GM23338 (cell line): ENCODE results near the gene CHN2.

Experiments used
- CTCF ChIP-seq, 2 experiments: fragments of 200-600 bp in 1 of 2; sonication (generic) in 1 of 2; conservative IDR thresholded peaks; 2 replicates each; pipeline versions ENCODE4 v1.5.1 to v1.6.1; 2016 to 2017; ENCODE audit warnings: antibody characterized with exemption in 2 of 2, low read depth in 2 of 2, mild to moderate bottlenecking in 2 of 2, moderate library complexity in 1 of 2
- ETS1 ChIP-seq: IDR thresholded peaks from 2 replicates; pipeline ENCODE4 v1.6.1; 2016; ENCODE audit warnings: antibody characterized with exemption
- POLR2AphosphoS5 ChIP-seq: IDR thresholded peaks from 2 replicates; pipeline ENCODE4 v1.6.1; 2016; ENCODE audit warnings: antibody characterized with exemption, low read depth
- REST ChIP-seq: IDR thresholded peaks from one replicate; pipeline ENCODE4 v1.6.1; 2018; ENCODE audit warnings: antibody characterized with exemption; ENCODE audit not compliant: unreplicated experiment

- TF ChIP-seq CTCF (conservative IDR thresholded peaks at IDR 0.05; ENCODE audit: low read depth in 2 of 2) (no peak), ETS1 (no peak), REST (no peak), POLR2AphosphoS5 (no peak)
Measured at GRCh38 chr7:29518616-29519015, 324.0 kb downstream of the CHN2 start.
